ENCODE measurements around the gene SLC17A4.

DNA sequence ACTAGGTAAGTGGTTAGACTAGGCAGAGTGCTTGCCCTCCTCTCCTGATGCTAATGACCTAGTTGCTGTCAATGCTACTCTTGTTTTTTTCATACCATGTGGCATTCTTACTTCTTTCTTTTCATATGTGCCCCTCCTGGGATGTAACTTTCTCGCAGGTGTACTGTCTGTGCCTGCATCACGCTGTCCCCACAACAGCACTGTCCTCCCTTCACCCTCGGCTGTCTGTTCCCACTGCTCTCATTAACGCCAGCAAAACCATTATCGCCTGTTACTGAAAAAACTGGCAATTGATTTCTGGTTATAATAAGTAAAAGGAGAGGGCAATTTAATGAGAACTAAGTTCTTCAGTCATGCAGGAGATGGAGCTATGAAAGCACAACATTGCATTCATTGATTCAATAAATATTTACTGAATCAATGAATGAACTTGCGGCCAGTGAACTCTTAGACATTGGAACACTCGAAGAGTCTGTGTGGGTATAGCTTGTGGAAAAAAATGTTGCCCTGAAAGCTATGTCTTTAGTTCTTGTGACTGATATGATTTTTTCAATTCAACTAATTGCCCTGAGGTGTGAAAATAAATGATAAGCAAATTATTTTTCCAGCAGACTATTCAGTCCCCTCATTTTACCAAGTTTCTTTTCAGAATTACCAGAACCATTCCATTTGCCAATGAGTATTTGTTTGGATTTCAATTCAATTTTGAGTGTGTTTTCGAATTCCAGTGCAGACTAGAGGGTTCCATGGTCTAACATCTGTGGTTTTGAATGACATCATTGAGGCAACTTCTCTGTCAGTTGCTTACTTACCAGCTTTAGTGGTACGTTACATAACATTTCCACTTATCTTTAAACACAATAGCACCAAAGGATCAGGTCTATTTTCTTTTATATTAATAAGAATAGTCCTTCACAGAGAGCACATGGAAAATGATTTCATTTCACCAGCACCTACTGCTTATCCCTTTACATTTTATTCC is 2.1 kb downstream of the SLC17A4 start:
- TF ChIP-seq SNRNP70 (IDR thresholded peaks at IDR 0.05; ENCODE audit: low read depth, low read length) (no peak), RNF2 (conservative IDR thresholded peaks at IDR 0.05; ENCODE audit: low read depth) (no peak), SP2 (CRISPR knock-in tag; IDR thresholded peaks at IDR 0.05) (no peak), CREB1 (IDR thresholded peaks at IDR 0.05) (no peak), CREB1 (CRISPR knock-in tag; IDR thresholded peaks at IDR 0.05) (no peak), KAT8 (CRISPR knock-in tag; IDR thresholded peaks at IDR 0.05) (no peak), POLR2AphosphoS2 (IDR thresholded peaks at IDR 0.05; ENCODE audit: low read depth, low read length) (no peak)

Data from HepG2 (cell line).